GM21825 (cell line): Measurements from ENCODE around the gene REPIN1.

Source experiments
- ATAC-seq: cut with Tn5 transposase; IDR thresholded peaks from one replicate; pipeline ENCODE4 v1.9.1; 2021; ENCODE audit warnings: mild to moderate bottlenecking, moderate library complexity; ENCODE audit not compliant: unreplicated experiment

REPIN1 gene

DNA sequence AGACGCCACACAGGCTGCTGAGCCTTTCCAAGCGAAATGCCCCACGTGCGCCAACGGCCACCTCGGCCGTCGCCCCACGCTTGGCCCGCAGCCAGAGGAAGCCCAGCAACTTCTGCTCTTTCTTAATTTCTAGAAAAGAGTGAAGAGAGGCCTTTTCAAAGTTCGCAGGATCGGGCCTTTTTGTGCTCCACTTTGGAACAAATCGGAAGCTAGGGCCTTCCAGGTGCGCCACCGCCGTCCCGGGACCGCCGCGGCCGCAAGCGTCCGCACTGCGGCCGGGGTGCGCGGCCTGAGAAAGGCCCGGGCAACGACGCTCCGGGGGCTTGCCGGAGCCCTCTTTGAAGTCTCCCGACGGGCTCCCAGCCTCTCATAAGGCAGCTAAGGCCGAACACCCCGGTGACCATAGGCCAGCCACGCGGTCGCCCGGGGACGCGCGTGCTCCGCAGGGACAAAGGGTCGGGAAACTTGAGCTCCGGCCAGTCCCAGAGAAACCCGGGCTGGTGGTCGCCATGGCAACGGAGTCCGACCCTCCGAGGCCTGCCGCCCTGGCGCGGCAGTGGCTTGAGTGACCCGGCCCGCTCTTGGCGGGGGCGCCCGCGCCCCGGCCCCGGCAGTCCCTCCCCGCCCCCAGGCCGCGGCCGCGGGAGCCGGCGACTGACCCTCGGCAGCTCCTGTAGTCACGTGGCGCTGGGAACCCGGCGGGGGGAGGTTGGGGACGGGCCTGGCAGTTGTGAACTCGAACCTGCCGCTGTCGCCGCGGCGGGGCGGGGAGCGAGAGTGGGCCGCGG, at the start of gene REPIN1:
Gene REPIN1 (plus strand): TSS at position 727 of the 788 bp plus-strand sequence. CDS start 890 bp downstream, outside the sequence.
- ATAC-seq = peak; percentile 38

GRCh38 chr7:150321788-150322113, 46.9 kb upstream of the REPIN1 start:
- ATAC-seq = no peak

- ATAC-seq = no peak
Observed at GRCh38 chr7:150322114-150322832, 46.3 kb upstream of the REPIN1 start.

- ATAC-seq = peak; percentile 61
Observed at GRCh38 chr7:150322833-150323681, 45.6 kb upstream of the REPIN1 start, which contains the start of the genes ACTR3C and LRRC61. Gene ACTR3C (minus strand): TSS chr7:150323545. CDS start chr7:150295296, 28,249 bp downstream. Gene LRRC61 (plus strand): TSS chr7:150323355. CDS start chr7:150336862, 13,507 bp downstream.

- ATAC-seq = no peak
Observed at GRCh38 chr7:150323682-150324372, 44.8 kb upstream of the REPIN1 start.

DNA sequence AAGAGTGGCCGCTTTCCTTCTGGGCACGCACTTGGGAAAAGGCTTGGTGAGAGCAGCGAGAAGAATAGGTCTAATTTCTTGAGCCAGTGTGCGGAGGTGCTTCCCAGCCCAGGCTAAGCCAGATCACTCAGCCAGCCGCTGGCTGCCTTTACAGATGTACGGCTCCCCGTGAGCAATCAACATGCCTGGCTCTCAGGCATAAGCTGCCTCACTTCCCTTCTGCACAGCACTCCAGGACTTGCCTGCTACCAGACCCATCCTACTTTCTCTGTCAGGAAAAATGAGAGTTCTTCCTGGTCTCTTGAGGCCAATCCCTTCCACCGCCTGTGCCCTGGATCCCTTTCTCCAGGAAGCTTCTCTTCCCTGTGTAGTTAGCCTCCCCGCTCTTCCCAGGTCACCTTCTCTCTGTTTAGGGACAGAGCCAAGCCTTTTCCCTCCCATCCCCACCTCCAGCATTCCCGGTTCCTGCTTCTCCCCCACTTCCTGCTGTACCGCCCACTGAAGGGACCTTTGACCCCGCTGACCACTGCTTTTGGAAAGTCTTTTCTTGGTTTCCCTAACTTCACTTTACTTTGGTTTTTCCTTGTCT, 44.2 kb upstream of the REPIN1 start:
- no peak for ATAC-seq

DNA sequence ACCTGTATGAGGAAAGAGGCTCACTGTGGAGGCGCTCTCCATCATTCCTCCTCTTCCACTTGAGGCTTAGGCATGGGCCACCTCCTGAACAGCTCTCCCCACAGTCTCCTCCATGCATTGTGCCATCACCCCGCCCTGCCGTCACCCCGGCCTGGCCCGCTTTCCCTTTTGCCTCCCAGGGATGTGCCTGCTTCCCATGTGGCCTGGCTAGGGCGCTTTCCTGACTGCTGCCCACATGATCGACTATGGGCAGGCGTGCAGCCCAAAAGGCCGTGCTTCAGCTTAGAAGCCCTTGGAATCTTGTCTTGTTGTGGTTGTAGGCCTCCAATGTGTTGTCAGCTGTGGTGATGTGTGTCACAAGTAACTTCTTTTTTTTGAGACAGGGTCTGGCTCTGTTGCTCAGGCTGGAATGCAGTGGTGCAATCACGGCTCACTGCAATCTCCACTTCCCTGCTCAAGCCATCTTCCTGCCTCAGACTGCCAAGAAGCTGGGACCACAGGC, 43.5 kb upstream of the REPIN1 start:
- no peak for ATAC-seq

DNA sequence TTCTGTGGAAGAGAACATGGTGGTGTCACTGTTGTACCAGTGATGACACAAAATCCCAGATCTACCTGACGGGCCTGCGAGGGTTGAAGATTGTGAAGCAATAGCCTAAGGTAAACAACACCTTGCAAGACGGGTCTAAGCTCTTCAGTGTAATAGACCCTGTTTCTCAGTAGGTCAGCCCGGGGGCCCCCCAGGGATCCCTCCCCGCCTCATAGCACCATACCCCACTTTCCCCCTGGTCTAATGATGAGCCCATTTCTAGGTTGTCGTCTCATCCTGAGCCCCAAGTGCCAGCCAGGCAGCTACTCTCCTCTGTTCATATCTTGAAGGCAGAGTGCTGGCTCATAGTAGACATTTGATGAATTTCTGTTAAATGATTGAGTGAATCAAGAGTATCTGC, 42.7 kb upstream of the REPIN1 start:
- no peak for ATAC-seq

DNA sequence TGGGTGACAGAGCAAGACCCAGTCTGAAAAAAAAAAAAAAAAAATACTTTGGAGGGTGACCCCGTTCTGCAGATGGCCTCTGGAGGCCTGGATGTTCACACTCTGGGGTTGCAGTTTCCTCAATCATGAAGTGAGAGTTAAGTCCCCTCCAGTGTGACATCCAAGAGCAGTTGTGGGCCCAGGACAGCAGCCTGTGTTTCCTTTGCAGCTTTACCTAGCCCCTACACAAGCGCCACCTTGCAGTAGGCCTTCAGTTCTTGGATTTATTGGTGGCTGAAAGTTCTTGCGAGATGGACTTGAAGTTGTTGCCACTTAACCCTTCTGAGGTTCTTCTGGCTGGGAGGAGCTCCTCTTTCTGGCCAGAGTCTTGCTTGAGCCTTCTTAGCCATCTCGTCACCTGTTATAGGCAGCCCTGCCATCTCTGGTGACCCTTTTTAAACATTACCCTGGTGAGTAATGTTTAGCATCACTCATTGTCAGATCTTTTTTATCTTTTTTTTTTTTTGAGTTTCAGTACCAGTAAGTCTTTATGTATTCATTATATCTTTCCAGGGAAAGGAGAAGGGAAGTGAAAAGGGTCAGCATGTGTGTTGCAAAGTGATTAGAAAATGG, 41.9 kb upstream of the REPIN1 start:
- ATAC-seq = no peak

DNA sequence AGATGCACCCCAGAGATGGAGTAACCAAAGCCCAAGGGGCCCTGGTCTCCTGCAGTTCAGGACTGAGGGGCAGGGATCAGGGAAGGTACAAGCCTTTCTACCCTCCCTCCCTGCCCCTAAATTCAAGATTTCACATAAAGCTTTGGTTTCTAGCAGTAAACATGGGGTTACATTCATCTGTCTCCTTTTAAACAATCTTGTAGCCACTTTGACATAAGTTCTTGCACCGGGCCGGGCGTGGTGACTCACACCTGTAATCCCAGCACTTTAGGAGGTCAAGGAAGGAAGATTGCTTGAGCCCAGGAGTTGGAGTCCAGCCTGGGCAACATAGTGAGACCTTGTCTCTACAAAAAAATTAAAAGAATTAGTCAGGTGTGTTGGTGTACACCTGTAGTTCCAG, 41.3 kb upstream of the REPIN1 start:
- no peak for ATAC-seq

DNA sequence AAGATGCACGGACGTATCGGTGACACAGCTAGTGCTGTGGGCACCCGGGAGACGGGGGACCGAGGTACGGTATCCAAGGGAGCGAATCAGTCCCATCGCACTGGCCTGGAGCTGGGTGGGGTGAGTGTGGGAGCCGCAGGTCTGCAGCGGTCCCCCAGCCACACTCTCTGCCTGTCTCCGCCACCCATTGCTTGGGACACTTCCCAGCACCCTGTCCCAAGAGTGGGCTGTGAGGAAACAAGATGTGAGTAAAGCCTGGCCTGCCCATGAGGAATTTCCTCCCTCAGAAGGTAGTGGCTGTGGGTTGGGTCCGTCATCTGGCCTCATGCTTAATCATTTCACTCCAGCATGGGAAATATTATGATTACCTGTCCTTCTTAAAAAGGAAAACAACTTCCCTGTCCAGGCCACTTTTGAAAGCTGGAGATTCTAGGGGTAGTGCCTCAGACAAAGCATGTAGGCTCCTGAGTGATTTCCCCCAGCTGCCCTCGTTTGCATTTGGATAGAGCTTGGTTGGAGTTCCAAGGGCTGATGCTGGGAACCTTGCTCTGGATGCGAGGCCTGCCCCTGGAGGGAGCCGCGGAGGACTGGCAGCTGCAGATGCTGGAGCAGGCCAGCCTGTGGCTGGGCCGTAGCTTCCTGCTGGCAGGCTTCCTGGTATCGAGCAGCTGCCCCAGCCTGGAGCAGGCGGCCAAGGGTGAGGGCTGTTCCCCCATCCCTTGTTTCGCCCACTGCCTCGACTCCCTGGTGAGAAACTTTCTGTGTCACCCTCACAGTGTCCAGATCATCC, 39.1 kb upstream of the REPIN1 start:
- ATAC-seq = no peak

DNA sequence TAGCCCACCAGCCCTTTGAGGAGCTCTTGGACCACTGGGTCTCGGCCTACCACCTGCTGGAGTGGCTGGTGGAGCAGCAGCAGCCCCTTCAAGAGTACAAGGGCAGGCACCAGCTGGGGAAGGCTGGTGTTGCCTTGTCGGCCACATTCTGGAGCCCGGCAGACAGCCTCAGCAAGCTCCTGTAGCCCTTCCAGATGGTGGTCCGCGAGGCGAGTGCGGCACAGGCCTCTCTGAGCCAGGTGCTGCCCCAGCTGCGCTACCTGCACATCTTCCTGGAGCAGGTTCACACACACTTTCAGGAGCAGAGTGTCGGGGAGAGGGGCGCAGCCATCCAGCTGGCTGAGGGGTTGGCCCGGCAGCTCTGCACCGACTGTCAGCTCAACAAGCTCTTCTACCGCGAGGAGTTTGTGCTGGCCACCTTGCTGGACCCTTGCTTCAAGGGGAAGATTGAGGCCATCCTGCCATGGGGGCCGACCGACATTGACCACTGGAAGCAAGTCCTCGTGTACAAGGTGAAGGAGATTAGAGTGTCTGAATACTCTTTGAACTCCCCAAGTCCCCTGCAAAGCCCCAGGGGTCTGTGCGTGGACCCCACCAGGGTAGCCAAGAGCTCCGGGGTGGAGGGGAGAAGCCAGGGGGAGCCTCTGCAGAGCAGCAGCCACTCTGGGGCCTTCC, 38.3 kb upstream of the REPIN1 start:
- ATAC-seq = no peak

DNA sequence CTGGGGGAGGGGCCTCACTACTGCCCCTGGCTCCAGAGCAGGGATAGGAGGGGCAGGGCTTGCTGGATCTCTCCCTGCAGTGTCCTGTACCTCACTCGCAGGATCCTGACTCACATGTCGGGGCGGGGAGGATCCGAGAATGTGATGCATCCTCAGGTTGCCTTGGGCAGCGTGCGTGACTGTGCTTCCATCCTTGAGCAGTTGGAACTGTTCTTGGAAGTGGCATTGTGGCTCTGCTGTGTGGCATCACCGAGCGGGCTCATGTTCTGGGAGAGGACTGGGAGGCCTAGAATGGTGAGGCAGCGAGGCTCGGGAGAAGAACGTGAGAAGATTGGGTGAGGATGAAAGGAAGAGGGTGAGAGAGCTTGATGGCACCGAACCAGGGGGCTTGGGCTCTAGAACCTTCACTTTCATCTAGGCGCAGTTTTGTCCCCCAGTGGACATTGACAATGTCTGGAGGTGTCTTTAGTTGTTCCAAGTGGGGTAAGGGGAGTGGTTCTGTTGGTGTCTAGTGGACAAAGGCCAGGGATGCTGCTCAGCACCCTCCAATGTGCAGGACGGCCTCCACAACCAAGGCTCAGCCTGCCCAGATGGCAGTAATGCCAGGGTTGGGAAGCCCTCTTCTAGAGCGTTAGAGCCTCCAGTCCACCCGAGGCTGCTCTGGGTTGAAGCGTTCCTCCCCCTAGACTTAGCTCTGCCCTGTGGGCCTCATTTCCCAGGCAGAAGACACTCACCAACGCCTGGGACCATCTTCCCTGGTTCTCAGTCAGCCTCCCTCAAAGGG, 35.6 kb upstream of the REPIN1 start:
- ATAC-seq = no peak

DNA sequence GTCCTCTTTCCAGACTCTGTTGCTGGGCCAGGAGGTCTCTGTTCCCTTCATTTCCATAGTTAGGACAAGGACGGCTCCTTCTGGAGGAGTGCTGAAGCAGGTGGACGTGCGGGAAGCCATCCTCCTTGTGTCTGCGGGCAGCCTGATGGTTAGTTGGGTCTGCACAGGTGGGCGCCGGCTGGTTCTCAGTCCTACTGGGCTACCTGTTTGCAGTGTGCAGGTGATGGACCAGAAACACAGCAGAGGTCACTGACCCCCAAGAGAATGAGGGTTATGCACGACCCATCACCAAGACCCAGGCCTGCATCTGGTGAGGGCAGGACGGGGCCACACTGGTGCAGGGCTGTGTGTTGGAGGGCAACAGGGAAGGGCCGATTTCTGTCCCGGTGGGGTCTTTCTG, 35.0 kb upstream of the REPIN1 start:
- ATAC-seq = no peak

DNA sequence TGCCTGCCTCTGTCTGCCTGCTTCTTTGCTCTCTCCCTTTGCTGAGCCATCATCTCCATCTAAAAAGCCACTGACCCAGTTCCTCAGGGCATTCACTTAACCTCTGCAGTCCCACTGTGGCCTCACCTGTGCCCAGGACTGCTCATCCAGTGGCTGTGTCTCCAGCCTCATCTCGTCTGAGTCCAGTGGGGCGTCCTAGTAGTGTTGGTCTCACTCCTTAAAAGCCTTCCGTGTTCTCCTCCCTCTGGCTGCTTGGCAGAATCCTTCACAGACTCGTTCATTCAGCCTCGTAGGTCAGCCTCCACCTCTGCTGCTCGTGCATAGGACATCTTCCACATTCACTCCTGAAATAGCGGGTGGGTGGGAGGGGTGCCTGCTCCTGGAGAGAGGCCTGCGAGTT, 34.5 kb upstream of the REPIN1 start:
- ATAC-seq = no peak

GRCh38 chr7:150335108-150335773, 33.4 kb upstream of the REPIN1 start:
- no peak for ATAC-seq

DNA sequence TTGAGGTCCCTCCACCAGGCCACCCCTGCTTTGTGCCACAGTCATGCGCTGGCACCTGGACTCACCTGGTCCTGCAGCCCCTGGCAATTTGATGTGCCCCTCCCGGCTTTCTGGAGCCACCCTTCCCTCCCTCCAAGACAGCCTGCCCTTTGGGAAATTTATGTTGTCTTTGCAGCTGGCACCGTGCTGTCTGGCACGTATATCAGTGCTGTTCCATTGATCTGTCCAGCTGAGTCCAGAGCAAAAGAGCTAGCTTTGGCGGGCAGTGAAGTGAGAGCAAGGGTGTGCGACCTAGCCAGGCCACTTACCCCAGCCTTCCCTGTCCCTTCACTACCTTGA, 32.9 kb upstream of the REPIN1 start:
- no peak for ATAC-seq
